ENCODE measurements around the gene TEX38. TPM values are rescaled to one million over a fixed set of nuclear protein-coding genes. Genes with fewer than 3 reads are reported as not detected.

Gene TEX38
- total RNA-seq, 1 experiment from 2014 or later, result not detected

- intact Hi-C loops (cut with micrococcal nuclease), result no loop called here
- H3F3A ChIP-seq (ENCODE audit: low read length, unreplicated experiment), result peaks cover 4% of the 10 kb centered on the region
- ATAC-seq (no peak), DNase-seq (no peak)
- H3K4me2 ChIP-seq (ENCODE audit: low read length), result no peak overlapping the region
- H3K27ac ChIP-seq (ENCODE audit: low read length), result no peak overlapping the region
- no peaks in the 10 kb centered on the region for H3K9me2 ChIP-seq (replicated peaks; ENCODE audit: low read length)
- H3K79me2 ChIP-seq (ENCODE audit: low read length), result no peaks in the 10 kb centered on the region
- no TSS peak for BruUV-seq (replicated peaks)
- H3K4me1 ChIP-seq (ENCODE audit: insufficient read depth, low read length), result peaks cover 12% of the 10 kb centered on the region
- no peaks in the 10 kb centered on the region for H4K20me1 ChIP-seq (ENCODE audit: low read length)
- peaks cover 38% of the 10 kb centered on the region for H3K36me3 ChIP-seq (ENCODE audit: low read depth, low read length)
- no peaks in the 10 kb centered on the region for H3K9me3 ChIP-seq (ENCODE audit: low read length)
- TF ChIP-seq CTCF (conservative IDR thresholded peaks at IDR 0.05; ENCODE audit: low read depth, low read length) (no peak), EZH2 (IDR thresholded peaks at IDR 0.05; ENCODE audit: low read length, unreplicated experiment) (no peak), EZH2phosphoT487 (IDR thresholded peaks at IDR 0.05; ENCODE audit: borderline replicate concordance, low read length) (no peak)
- H3K9ac ChIP-seq (ENCODE audit: low read length), result no peak overlapping the region
- H2AFZ ChIP-seq (ENCODE audit: low read length), result no peak overlapping the region
- H3K4me3 ChIP-seq (ENCODE audit: low read length), result no peak overlapping the region
- ChIA-PET POLR2A (ENCODE audit: unreplicated experiment) (no interaction called here), CTCF (no interaction called here)
- no peaks in the 10 kb centered on the region for H3K27me3 ChIP-seq (ENCODE audit: low read length)
Observed at GRCh38 chr1:46655848-46656247, 15.8 kb upstream of the TEX38 start.

GRCh38 chr1:46656643-46657042 is 15.0 kb upstream of the TEX38 start:
- H3K27ac ChIP-seq (ENCODE audit: low read length), result no peak overlapping the region
- no peaks in the 10 kb centered on the region for H3K9me2 ChIP-seq (replicated peaks; ENCODE audit: low read length)
- no peaks in the 10 kb centered on the region for H3K79me2 ChIP-seq (ENCODE audit: low read length)
- no peaks in the 10 kb centered on the region for H3K27me3 ChIP-seq (ENCODE audit: low read length)
- ChIA-PET POLR2A (ENCODE audit: unreplicated experiment) (no interaction called here), CTCF (no interaction called here)
- H3F3A ChIP-seq (ENCODE audit: low read length, unreplicated experiment), result peaks cover 4% of the 10 kb centered on the region
- peaks cover 38% of the 10 kb centered on the region for H3K36me3 ChIP-seq (ENCODE audit: low read depth, low read length)
- H3K9ac ChIP-seq (ENCODE audit: low read length), result no peak overlapping the region
- ATAC-seq (no peak), DNase-seq (no peak)
- H3K4me2 ChIP-seq (ENCODE audit: low read length), result no peak overlapping the region
- H3K4me1 ChIP-seq (ENCODE audit: insufficient read depth, low read length), result peaks cover 12% of the 10 kb centered on the region
- H3K9me3 ChIP-seq (ENCODE audit: low read length), result no peaks in the 10 kb centered on the region
- intact Hi-C loops (cut with micrococcal nuclease), result no loop called here
- BruUV-seq (replicated peaks), result no TSS peak
- no peak overlapping the region for H3K4me3 ChIP-seq (ENCODE audit: low read length)
- H2AFZ ChIP-seq (ENCODE audit: low read length), result no peak overlapping the region
- TF ChIP-seq EZH2 (IDR thresholded peaks at IDR 0.05; ENCODE audit: low read length, unreplicated experiment), result no peak
- TF ChIP-seq EZH2phosphoT487 (IDR thresholded peaks at IDR 0.05; ENCODE audit: borderline replicate concordance, low read length), result no peak
- no peak for TF ChIP-seq CTCF (conservative IDR thresholded peaks at IDR 0.05; ENCODE audit: low read depth, low read length)
- no peaks in the 10 kb centered on the region for H4K20me1 ChIP-seq (ENCODE audit: low read length)

DNA sequence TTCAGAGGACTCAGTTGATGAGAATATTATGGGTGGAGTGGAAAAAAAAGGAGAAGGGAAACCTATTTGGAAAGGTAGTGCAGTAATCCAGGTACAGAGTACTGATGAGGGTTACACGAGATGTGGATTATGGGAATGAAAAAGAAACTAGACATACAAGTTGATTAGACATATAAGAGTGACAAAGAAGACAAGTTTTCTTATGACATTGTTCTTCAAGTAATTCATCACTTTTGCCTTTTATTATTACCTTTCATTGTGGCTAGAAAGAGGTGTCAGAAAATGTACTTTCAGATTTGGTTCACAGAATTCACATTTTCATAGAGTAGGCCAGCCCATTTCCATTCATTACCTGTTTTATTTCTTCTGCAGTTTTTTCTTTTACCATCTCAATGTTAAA is 13.9 kb upstream of the TEX38 start:
- no TSS peak for BruUV-seq (replicated peaks)
- TF ChIP-seq EZH2phosphoT487 (IDR thresholded peaks at IDR 0.05; ENCODE audit: borderline replicate concordance, low read length) (no peak), CTCF (conservative IDR thresholded peaks at IDR 0.05; ENCODE audit: low read depth, low read length) (no peak), EZH2 (IDR thresholded peaks at IDR 0.05; ENCODE audit: low read length, unreplicated experiment) (no peak)
- ATAC-seq, result no peak
- no peak for DNase-seq
- H3K27ac ChIP-seq (ENCODE audit: low read length), result no peak overlapping the region
- intact Hi-C loops (cut with micrococcal nuclease), result no loop called here
- H3K9ac ChIP-seq (ENCODE audit: low read length), result no peak overlapping the region
- no peak overlapping the region for H3K4me2 ChIP-seq (ENCODE audit: low read length)
- CTCF ChIA-PET, result no interaction called here
- H3F3A ChIP-seq (ENCODE audit: low read length, unreplicated experiment), result no peaks in the 10 kb centered on the region
- H3K36me3 ChIP-seq (ENCODE audit: low read depth, low read length), result peaks cover 30% of the 10 kb centered on the region
- no peaks in the 10 kb centered on the region for H4K20me1 ChIP-seq (ENCODE audit: low read length)
- no peaks in the 10 kb centered on the region for H3K27me3 ChIP-seq (ENCODE audit: low read length)
- no peak overlapping the region for H3K4me3 ChIP-seq (ENCODE audit: low read length)
- H3K79me2 ChIP-seq (ENCODE audit: low read length), result no peaks in the 10 kb centered on the region
- no peak overlapping the region for H2AFZ ChIP-seq (ENCODE audit: low read length)
- H3K9me3 ChIP-seq (ENCODE audit: low read length), result no peaks in the 10 kb centered on the region
- H3K4me1 ChIP-seq (ENCODE audit: insufficient read depth, low read length), result peaks cover 6% of the 10 kb centered on the region; the same call in 1 of the 2 replicates
- no peaks in the 10 kb centered on the region for H3K9me2 ChIP-seq (replicated peaks; ENCODE audit: low read length)
- POLR2A ChIA-PET (ENCODE audit: unreplicated experiment), result no interaction called here
